Muscle layer of colon (tissue), 2 donors: ENCODE data around the gene ACTR3C.
"Not testable (repeated sequence)": the region's sequence is repeated elsewhere in the genome, so short reads cannot be mapped to it uniquely, and the experiment has no call there.

ENCODE experiments used
- H3K27ac ChIP-seq: one replicate; pipeline ENCODE4 v1.7.0; 2013; ENCODE audit warnings: low read depth, mild to moderate bottlenecking, low read length, moderate library complexity
- H3K27me3 ChIP-seq, 2 donors: one replicate each; pipeline ENCODE4 v1.7.0; 2013; ENCODE audit warnings: low read length in 2 of 2, mild to moderate bottlenecking in 2 of 2; ENCODE audit not compliant: insufficient read depth in 2 of 2, control insufficient read depth in 1 of 2
- H3K36me3 ChIP-seq: one replicate; pipeline ENCODE4 v1.7.0; 2013; ENCODE audit warnings: mild to moderate bottlenecking, low read length; ENCODE audit not compliant: insufficient read depth
- H3K4me1 ChIP-seq: one replicate; pipeline ENCODE4 v1.7.0; 2013; ENCODE audit warnings: mild to moderate bottlenecking, low read length; ENCODE audit not compliant: insufficient read depth
- H3K4me3 ChIP-seq, 2 donors: one replicate each; pipeline ENCODE4 v1.7.0; 2013; ENCODE audit warnings: low read length in 2 of 2, low read depth in 1 of 2, mild to moderate bottlenecking in 1 of 2, moderate library complexity in 1 of 2
- H3K9ac ChIP-seq: one replicate; pipeline ENCODE4 v1.7.0; 2013; ENCODE audit warnings: low read length
- H3K9me3 ChIP-seq: one replicate; pipeline ENCODE4 v1.7.0; 2013; ENCODE audit warnings: mild to moderate bottlenecking, low read length
- donor health status: abdominal sarcoma.
- donor health status: Adenocarcinoma of cecum.

Gene ACTR3C

GRCh38 chr7:150307129-150307528, 16.2 kb downstream of the ACTR3C start:
- Histone ChIP-seq H3K27me3 (no peaks in the 10 kb centered on the region), H3K36me3 (no peaks in the 10 kb centered on the region), H3K9ac (no peak overlapping the region), H3K9me3 (no peaks in the 10 kb centered on the region), H3K27ac (no peak overlapping the region), H3K4me1 (no peaks in the 10 kb centered on the region), H3K4me3 (no peak overlapping the region)

GRCh38 chr7:150306377-150306776, 17.0 kb downstream of the ACTR3C start:
- not testable (repeated sequence) for H3K4me1 ChIP-seq, H3K27ac ChIP-seq, H3K27me3 ChIP-seq, H3K4me3 ChIP-seq, H3K36me3 ChIP-seq, H3K9ac ChIP-seq, H3K9me3 ChIP-seq

GRCh38 chr7:150305903-150306284, 17.5 kb downstream of the ACTR3C start:
- not testable (repeated sequence) for H3K9ac ChIP-seq, H3K27ac ChIP-seq, H3K27me3 ChIP-seq, H3K9me3 ChIP-seq, H3K36me3 ChIP-seq, H3K4me3 ChIP-seq, H3K4me1 ChIP-seq

- H3K27me3 ChIP-seq, H3K36me3 ChIP-seq, H3K4me1 ChIP-seq, H3K9ac ChIP-seq, H3K9me3 ChIP-seq, H3K4me3 ChIP-seq, H3K27ac ChIP-seq: not testable (repeated sequence)
Measured at GRCh38 chr7:150305259-150305902, 18.0 kb downstream of the ACTR3C start.

GRCh38 chr7:150304499-150305258, 18.7 kb downstream of the ACTR3C start:
- not testable (repeated sequence) for H3K4me3 ChIP-seq, H3K36me3 ChIP-seq, H3K9ac ChIP-seq, H3K9me3 ChIP-seq, H3K27ac ChIP-seq, H3K27me3 ChIP-seq, H3K4me1 ChIP-seq

GRCh38 chr7:150302908-150303310, 20.4 kb downstream of the ACTR3C start:
- H3K36me3 ChIP-seq = not testable (repeated sequence)

GRCh38 chr7:150297978-150298377, 25.4 kb downstream of the ACTR3C start:
- H3K36me3 ChIP-seq, H3K9ac ChIP-seq, H3K4me3 ChIP-seq, H3K27me3 ChIP-seq, H3K27ac ChIP-seq, H3K9me3 ChIP-seq, H3K4me1 ChIP-seq: not testable (repeated sequence)

More at GRCh38 chr7:150302908-150303310, 20.4 kb downstream of the ACTR3C start:
- H3K9ac ChIP-seq, H3K27ac ChIP-seq, H3K4me1 ChIP-seq, H3K9me3 ChIP-seq, H3K4me3 ChIP-seq, H3K27me3 ChIP-seq: not testable (repeated sequence)

DNA sequence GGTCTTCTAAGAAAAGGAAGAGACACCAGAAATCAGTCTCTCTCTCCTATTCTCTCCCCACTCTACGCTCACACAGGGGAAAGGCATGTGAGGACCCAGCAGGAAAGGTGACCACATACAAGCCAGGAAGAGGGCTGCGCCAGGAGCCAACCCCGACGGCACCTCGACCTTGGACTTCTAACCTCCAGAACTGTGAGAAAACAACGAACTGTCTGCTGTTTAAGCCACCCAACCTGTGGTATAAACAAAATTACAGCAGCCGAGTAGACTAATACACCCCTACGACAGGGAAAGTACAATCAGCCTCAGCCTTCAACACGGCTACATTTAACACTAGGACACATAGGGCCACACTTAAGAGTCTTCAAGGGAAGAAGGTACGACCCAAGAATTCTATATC, 26.5 kb downstream of the ACTR3C start:
- not testable (repeated sequence) for H3K9me3 ChIP-seq, H3K9ac ChIP-seq, H3K36me3 ChIP-seq, H3K27me3 ChIP-seq, H3K27ac ChIP-seq, H3K4me3 ChIP-seq, H3K4me1 ChIP-seq

DNA sequence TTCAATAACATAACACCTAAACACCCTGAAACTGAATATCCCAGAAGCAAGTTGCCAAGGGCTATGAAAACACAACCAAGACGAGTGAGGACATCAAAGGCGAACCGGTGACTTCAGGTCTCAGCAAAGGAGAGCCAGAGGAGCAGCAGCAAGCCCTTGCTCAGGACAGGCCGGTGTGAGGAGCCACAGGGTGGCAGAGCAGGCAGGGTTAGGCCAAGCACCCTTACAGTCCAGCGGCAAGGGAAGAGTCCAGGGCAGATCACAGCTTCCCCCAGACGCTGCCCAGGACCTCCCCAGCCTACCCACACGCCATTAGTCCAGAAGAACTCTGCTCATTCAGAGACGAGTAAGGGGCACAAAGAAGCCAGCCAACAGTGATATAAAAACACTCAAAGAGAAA, 27.7 kb downstream of the ACTR3C start:
- not testable (repeated sequence) for H3K27me3 ChIP-seq, H3K27ac ChIP-seq, H3K36me3 ChIP-seq, H3K4me1 ChIP-seq, H3K9ac ChIP-seq, H3K9me3 ChIP-seq, H3K4me3 ChIP-seq

DNA sequence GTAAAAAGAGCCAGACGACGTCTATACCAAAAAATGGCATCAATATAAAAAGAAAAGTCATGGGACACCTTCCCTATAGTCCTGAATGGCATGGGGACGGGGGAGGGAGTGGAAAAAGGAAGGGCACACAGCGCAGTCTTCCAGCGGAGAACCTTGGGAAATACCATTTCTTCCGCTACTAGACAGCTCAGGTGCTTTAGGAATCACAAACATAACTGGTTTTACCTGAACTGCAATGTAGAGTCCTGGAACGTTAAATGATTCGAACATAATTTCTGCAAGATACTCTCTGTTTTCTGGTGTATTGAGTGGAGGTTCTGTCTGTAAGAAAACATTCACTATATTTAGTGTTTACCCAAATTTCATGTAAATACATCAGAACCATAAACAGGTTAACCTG, 28.3 kb downstream of the ACTR3C start:
- not testable (repeated sequence) for H3K9me3 ChIP-seq, H3K4me1 ChIP-seq, H3K27me3 ChIP-seq, H3K36me3 ChIP-seq, H3K4me3 ChIP-seq, H3K27ac ChIP-seq, H3K9ac ChIP-seq

- H3K27ac ChIP-seq, H3K9ac ChIP-seq, H3K36me3 ChIP-seq, H3K4me3 ChIP-seq, H3K9me3 ChIP-seq, H3K27me3 ChIP-seq, H3K4me1 ChIP-seq: not testable (repeated sequence)
Measured at GRCh38 chr7:150290317-150290716, 33.0 kb downstream of the ACTR3C start.

DNA sequence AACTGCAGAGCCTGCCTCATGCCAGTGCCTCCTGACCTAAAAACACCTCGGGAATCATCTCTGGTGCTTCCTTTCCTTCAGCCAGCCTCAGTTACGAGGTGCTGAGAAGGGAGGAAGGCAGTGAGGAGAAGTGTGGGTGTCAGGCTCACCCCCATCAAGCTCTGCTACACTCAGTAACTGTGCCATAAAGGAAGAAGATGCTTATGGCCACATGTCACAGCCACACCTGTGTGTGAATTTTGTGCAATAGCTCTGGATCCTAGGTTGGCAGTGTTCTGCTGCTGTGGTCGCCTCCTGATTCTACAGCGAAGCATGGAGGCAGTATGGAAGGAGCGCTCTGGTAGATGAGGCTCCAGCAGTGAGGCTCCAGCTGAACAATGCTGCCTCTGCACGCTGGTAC, 34.5 kb downstream of the ACTR3C start:
- H3K4me3 ChIP-seq, H3K27ac ChIP-seq, H3K9me3 ChIP-seq, H3K27me3 ChIP-seq, H3K36me3 ChIP-seq, H3K4me1 ChIP-seq, H3K9ac ChIP-seq: not testable (repeated sequence)
